Neuronal stem cell (in vitro differentiated cells): ENCODE results near the gene PDCD6IP.

ENCODE experiments used
- DNase-seq: peaks from one replicate; pipeline ENCODE4 v3.0.0-alpha.2; 2013; ENCODE audit warnings: low spot score
- H2AFZ ChIP-seq: one replicate; pipeline ENCODE4 v1.6.1; 2013; ENCODE audit warnings: mild to moderate bottlenecking, low read length, inconsistent platforms
- H2AK5ac ChIP-seq: 2 replicates; pipeline ENCODE4 v1.6.1; 2013; ENCODE audit warnings: low read depth, mild to moderate bottlenecking, inconsistent platforms, low read length, moderate library complexity, mixed read lengths
- H2BK120ac ChIP-seq: 2 replicates; pipeline ENCODE4 v1.6.1; 2013; ENCODE audit warnings: low read depth, mild to moderate bottlenecking, inconsistent platforms, low read length, moderate library complexity, mixed read lengths
- H2BK12ac ChIP-seq: one replicate; pipeline ENCODE4 v1.6.1; 2013; ENCODE audit warnings: low read length, inconsistent platforms
- H2BK15ac ChIP-seq: 2 replicates; pipeline ENCODE4 v1.6.1; 2013; ENCODE audit warnings: mild to moderate bottlenecking, low read length, inconsistent platforms, mixed read lengths
- H2BK5ac ChIP-seq: one replicate; pipeline ENCODE4 v1.6.1; 2013; ENCODE audit warnings: inconsistent platforms, mild to moderate bottlenecking, low read length, moderate library complexity
- H3K14ac ChIP-seq: one replicate; pipeline ENCODE4 v1.6.1; 2013; ENCODE audit warnings: low read length, inconsistent platforms
- H3K18ac ChIP-seq: 2 replicates; pipeline ENCODE4 v1.6.1; 2013; ENCODE audit warnings: low read length, inconsistent platforms
- H3K23ac ChIP-seq: 2 replicates; pipeline ENCODE4 v1.6.1; 2013; ENCODE audit warnings: low read depth, mild to moderate bottlenecking, mixed read lengths, low read length, inconsistent platforms; ENCODE audit not compliant: poor library complexity
- H3K27ac ChIP-seq: replicated peaks from 3 replicates; pipeline ENCODE4 v1.5.1; 2013; ENCODE audit warnings: low read length, inconsistent platforms
- H3K27me3 ChIP-seq, 3 experiments: 2 replicates each; pipeline ENCODE4 v1.6.1; 2013; ENCODE audit warnings: low read length in 3 of 3, mild to moderate bottlenecking in 2 of 3, inconsistent platforms in 1 of 3, low read depth in 1 of 3, mixed read lengths in 1 of 3, moderate library complexity in 1 of 3; ENCODE audit not compliant: control insufficient read depth in 3 of 3, insufficient read depth in 3 of 3
- H3K36me3 ChIP-seq, 2 donors: replicated peaks in 1 of 2; 2 replicates each; pipeline ENCODE4 v1.6.1; 2013; ENCODE audit warnings: low read length in 2 of 2; ENCODE audit not compliant: control insufficient read depth in 2 of 2, insufficient read depth in 2 of 2
- H3K4ac ChIP-seq: 2 replicates; pipeline ENCODE4 v1.6.1; 2013; ENCODE audit warnings: inconsistent platforms, mild to moderate bottlenecking, low read length, moderate library complexity
- H3K4me1 ChIP-seq, 2 donors: 1 replicate in 1 of 2; 2 replicates in 1 of 2; pipeline ENCODE4 v1.6.1; 2013; ENCODE audit warnings: low read length in 2 of 2, low read depth in 1 of 2; ENCODE audit not compliant: control insufficient read depth in 2 of 2, insufficient read depth in 1 of 2
- H3K4me2 ChIP-seq: one replicate; pipeline ENCODE4 v1.6.1; 2013; ENCODE audit warnings: mild to moderate bottlenecking, low read length, inconsistent platforms; ENCODE audit not compliant: insufficient read depth, poor library complexity, severe bottlenecking
- H3K4me3 ChIP-seq, 2 donors: 2 replicates each; pipeline ENCODE4 v1.5.1; 2013; ENCODE audit warnings: low read length in 2 of 2, mild to moderate bottlenecking in 2 of 2, inconsistent platforms in 1 of 2, moderate library complexity in 1 of 2
- H3K79me1 ChIP-seq: one replicate; pipeline ENCODE4 v1.6.1; 2013; ENCODE audit warnings: low read depth, mild to moderate bottlenecking, inconsistent platforms, low read length, moderate library complexity
- H3K9ac ChIP-seq: one replicate; pipeline ENCODE4 v1.6.1; 2013; ENCODE audit warnings: mild to moderate bottlenecking, low read depth, low read length, inconsistent platforms; ENCODE audit not compliant: poor library complexity
- H3K9me3 ChIP-seq, 2 donors: replicated peaks in 1 of 2; 2 replicates each; pipeline versions ENCODE3 to v1.6.1; 2013; ENCODE audit warnings: low read length in 2 of 2, mild to moderate bottlenecking in 2 of 2, inconsistent platforms in 1 of 2, low read depth in 1 of 2, mixed read lengths in 1 of 2, moderate library complexity in 1 of 2; ENCODE audit not compliant: control insufficient read depth in 2 of 2, insufficient read depth in 1 of 2
- H4K8ac ChIP-seq: one replicate; pipeline ENCODE4 v1.6.1; 2013; ENCODE audit warnings: low read depth, mild to moderate bottlenecking, inconsistent platforms, low read length, moderate library complexity
- H4K91ac ChIP-seq: one replicate; pipeline ENCODE4 v1.6.1; 2013; ENCODE audit warnings: low read length, low read depth, mild to moderate bottlenecking, inconsistent platforms; ENCODE audit not compliant: poor library complexity
- WGBS, 2 donors: extraction: QIAGEN DNeasy Blood & Tissue Kit; methylation state at CpG; one replicate each; pipeline ENCODE4 v1.1.7; 2013; ENCODE audit warnings: missing lambda C conversion rate in 2 of 2, mixed read lengths in 1 of 2; ENCODE audit not compliant: insufficient read length in 2 of 2, insufficient replicate concordance in 1 of 2; ENCODE audit errors: extremely low coverage in 2 of 2; 5-methylcytosine and 5-hydroxymethylcytosine counted together

The PDCD6IP gene

DNA sequence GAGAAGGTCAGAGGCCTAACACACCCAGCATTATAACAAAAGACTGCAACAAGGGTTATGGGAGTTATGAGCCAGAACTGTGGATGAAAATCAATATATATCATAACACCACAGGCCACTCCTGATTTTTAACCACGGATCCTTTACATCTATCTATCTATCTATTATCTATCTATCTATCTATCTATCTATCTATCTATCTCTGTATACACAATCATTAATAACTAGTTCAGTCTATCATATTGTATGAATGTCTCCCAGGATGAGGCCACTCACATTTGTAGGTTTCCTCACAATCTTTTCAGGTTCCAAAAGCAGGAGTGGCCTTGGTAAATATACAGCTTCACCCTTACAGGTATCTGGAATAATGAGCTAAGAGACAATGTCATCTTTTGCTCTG, 94.2 kb downstream of the PDCD6IP start:
- H4K8ac ChIP-seq: no peak overlapping the region
- no peak overlapping the region for H2BK5ac ChIP-seq
- no peak overlapping the region for H2AFZ ChIP-seq
- no peak overlapping the region for H2BK15ac ChIP-seq
- no peak overlapping the region for H3K4me2 ChIP-seq
- no CpG with 5 or more reads among the region's 1 CpG for WGBS, 2 donors
- no peaks in the 10 kb centered on the region for H3K79me1 ChIP-seq
- H3K23ac ChIP-seq: no peak overlapping the region
- no peaks in the 10 kb centered on the region for H3K36me3 ChIP-seq
- no peak overlapping the region for H2AK5ac ChIP-seq
- H3K4me1 ChIP-seq: peaks cover 0 to 4% of the 10 kb centered on the region in 2 donors
- DNase-seq: no peak
- H3K18ac ChIP-seq: no peak overlapping the region
- no peak overlapping the region for H2BK12ac ChIP-seq
- H3K27me3 ChIP-seq: no peaks in the 10 kb centered on the region
- H4K91ac ChIP-seq: no peak overlapping the region
- no peaks in the 10 kb centered on the region for H3K9me3 ChIP-seq
- no peak overlapping the region for H2BK120ac ChIP-seq
- H3K14ac ChIP-seq: no peak overlapping the region
- H3K4me3 ChIP-seq: no peak overlapping the region
- H3K27ac ChIP-seq: no peak overlapping the region
- H3K4ac ChIP-seq: no peak overlapping the region
- no peak overlapping the region for H3K9ac ChIP-seq

- Histone ChIP-seq H3K9ac (no peak overlapping the region), H3K23ac (no peak overlapping the region), H3K4me3 (no peak overlapping the region), H3K27ac (no peak overlapping the region), H3K79me1 (no peaks in the 10 kb centered on the region), H3K4me2 (no peak overlapping the region), H2BK120ac (no peak overlapping the region), H4K91ac (no peak overlapping the region), H3K36me3 (no peaks in the 10 kb centered on the region), H4K8ac (no peak overlapping the region), H3K18ac (no peak overlapping the region), H3K27me3 (no peaks in the 10 kb centered on the region), H3K4ac (no peak overlapping the region), H2AK5ac (no peak overlapping the region), H3K9me3 (peaks cover 0 to 2% of the 10 kb centered on the region in 2 donors), H2BK5ac (no peak overlapping the region), H3K14ac (no peak overlapping the region), H2AFZ (no peak overlapping the region), H2BK12ac (no peak overlapping the region), H3K4me1 (peaks cover 0 to 4% of the 10 kb centered on the region in 2 donors), H2BK15ac (no peak overlapping the region)
- no peak for DNase-seq
These were observed 97.2 kb downstream of the PDCD6IP start for GRCh38 chr3:33895658-33896057.

DNA sequence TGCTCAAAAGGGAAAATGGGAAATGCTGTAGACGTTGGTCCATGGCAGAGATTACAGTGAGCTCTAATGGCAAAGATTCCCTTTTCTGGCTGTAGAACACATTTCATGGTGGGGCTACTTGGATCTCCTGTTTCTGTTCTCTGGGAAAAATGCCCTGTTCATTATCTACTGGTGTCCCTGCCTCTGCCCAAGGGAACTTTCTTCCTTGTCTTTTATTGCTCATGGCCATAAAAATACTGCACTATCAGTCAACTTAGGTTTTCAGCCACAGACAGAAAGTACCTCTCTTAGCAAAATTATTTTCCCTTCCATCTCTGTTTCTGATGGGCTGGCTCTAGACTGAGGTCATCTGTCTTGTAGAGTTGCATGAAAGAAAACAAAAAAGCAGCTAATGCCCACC, 98.9 kb downstream of the PDCD6IP start:
- Histone ChIP-seq H2BK5ac (no peak overlapping the region), H3K9me3 (peaks cover 0 to 2% of the 10 kb centered on the region in 2 donors), H3K4me1 (peaks cover 0 to 4% of the 10 kb centered on the region in 2 donors), H2BK120ac (no peak overlapping the region), H3K79me1 (no peaks in the 10 kb centered on the region), H2BK15ac (no peak overlapping the region), H3K4me2 (no peak overlapping the region), H3K27me3 (no peaks in the 10 kb centered on the region), H3K4ac (no peak overlapping the region), H2BK12ac (no peak overlapping the region), H4K91ac (no peak overlapping the region), H3K23ac (no peak overlapping the region), H3K9ac (no peak overlapping the region), H3K36me3 (no peaks in the 10 kb centered on the region), H3K4me3 (no peak overlapping the region), H3K18ac (no peak overlapping the region), H2AK5ac (no peak overlapping the region), H4K8ac (no peak overlapping the region), H2AFZ (no peak overlapping the region), H3K27ac (no peak overlapping the region), H3K14ac (no peak overlapping the region)
- DNase-seq: no peak
- no CpG with 5 or more reads among the region's 1 CpG for WGBS, 2 donors

DNA sequence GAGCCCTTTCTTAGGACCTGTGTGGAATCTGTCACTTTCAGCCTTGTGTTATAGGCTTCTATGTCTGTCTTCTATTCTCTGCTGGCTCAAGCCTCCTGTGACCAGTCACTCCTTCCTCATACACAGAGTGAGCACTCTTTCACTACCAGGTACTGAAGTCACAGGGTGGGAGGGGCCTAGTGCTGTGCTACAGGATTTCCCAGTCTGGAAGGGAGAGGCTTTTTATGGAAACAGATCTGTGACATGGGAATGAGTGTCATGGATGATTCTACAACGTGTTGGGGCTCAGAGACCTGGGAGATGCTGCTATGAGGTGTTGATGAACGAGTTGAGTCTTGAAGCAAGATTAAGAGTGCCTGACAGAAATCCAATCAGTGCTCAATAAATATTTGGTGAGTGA, 100.5 kb downstream of the PDCD6IP start:
- Histone ChIP-seq H3K9me3 (peaks cover 0 to 2% of the 10 kb centered on the region in 2 donors), H3K4me2 (no peak overlapping the region), H2BK120ac (no peak overlapping the region), H2BK15ac (no peak overlapping the region), H2BK12ac (no peak overlapping the region), H3K9ac (no peak overlapping the region), H3K27me3 (no peaks in the 10 kb centered on the region), H3K27ac (no peak overlapping the region), H3K4ac (no peak overlapping the region), H3K14ac (no peak overlapping the region), H4K91ac (no peak overlapping the region), H3K79me1 (no peaks in the 10 kb centered on the region), H3K4me3 (no peak overlapping the region), H2AFZ (no peak overlapping the region), H2BK5ac (no peak overlapping the region), H3K4me1 (peaks cover 0 to 4% of the 10 kb centered on the region in 2 donors), H3K36me3 (no peaks in the 10 kb centered on the region), H3K18ac (no peak overlapping the region), H4K8ac (no peak overlapping the region), H2AK5ac (no peak overlapping the region), H3K23ac (no peak overlapping the region)
- WGBS, 2 donors: no CpG with 5 or more reads among the region's 2 CpGs
- no peak for DNase-seq
